ENCODE results near the gene CDYL.
"Not testable (repeated sequence)": the region's sequence is repeated elsewhere in the genome, so short reads cannot be mapped to it uniquely, and the experiment has no call there.

Gene CDYL

GRCh38 chr6:5003604-5004372 lies 227.6 kb downstream of the CDYL start, which contains the start of gene RPP40:
TSS of gene RPP40 (minus strand) at chr6:5004037. CDS start at chr6:5004002, 35 bp downstream.
- DNase-seq (ENCODE audit: low spot score): peak; percentile 97

- DNase-seq (ENCODE audit: low spot score): no peak
Observed at GRCh38 chr6:5004373-5005037, 228.3 kb downstream of the CDYL start.

- DNase-seq (ENCODE audit: low spot score): not testable (repeated sequence)
Observed at GRCh38 chr6:5005038-5005433, 228.8 kb downstream of the CDYL start.
